DMS153 (cell line): ENCODE results near the gene FUT2.

Experiments
- DNase-seq: peaks from one replicate; lab custom pipeline; 2025; lab: John Stamatoyannopoulos, UW

The FUT2 gene

DNA sequence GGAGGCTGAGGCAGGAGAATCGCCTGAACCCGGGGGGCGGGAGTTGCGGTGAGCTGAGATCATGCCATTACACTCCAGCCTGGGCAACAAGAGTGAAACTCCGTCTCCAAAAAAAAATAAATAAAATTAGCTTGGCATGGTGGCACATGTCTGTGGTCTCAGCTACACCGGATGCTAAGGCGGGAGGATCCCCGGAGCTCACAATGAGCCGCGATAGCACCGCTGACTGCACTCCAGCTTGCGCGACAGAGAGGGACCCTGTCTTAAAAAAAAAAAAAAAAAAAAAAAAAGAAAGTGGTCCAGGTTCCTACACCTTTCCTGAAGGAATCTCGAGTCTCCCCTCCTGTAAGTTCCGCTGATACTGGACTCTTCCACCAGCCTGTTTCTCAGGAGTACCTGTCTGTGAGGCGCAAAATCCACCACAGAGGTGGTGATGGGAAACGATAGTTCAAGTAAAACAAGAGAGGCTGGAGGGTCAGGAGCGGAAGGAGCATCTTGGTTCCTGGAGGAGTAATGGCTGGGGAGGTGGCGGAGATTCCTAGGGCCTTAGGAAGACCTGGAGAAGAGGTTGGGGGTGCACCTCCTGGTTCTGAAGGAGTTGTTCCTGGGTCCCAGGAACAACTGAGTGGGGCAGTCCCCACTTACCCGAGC lies 56.2 kb downstream of the FUT2 start:
- no peak for DNase-seq

DNA sequence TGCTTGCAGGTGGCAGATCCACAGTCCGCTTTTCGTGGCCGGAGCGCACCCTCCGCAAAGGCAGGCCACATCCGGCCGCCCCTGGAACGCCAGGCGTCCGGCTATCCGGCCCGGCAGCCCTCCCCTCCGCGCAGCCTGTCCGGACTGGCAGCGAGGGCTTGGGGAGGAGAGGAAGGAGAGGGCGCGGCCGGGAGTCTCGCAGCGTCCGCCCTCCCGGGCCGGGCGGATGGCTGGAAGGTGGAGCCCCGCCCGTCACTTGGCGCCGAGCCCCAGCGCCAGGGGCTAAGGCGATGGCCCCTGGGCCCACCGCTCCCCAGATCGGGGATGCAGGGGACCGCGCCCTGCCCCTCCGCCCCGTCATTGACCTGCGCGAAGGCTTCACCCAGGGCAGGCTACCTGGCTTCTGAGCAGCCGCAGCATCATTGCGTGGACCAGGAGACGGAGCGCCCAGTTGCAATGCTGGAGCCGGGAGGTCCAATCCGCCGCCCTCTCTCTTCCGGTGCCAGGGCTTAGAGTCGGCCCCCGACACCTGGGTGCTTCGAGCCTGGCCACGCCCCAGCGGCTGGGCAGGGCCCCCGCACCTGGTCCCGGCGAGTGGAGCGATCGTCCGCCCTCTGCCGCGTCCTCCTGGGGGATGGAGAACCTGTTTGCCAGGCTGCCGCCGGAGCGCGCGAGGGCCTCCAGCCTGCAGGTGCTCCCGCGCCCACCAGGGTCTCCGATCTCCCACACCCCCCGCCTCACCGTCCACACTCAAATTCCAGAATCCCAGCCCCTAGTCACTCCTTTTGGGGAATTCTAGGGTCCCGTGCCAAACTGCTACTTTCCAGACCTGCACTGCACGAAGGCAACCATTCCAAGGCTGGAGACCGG lies 57.0 kb downstream of the FUT2 start, which contains the start of gene FUT1:
FUT1 (minus strand) TSS at position 146 of the 870 bp plus-strand sequence. CDS start 1,360 bp downstream, outside the sequence.
- DNase-seq: peak; percentile 95

DNA sequence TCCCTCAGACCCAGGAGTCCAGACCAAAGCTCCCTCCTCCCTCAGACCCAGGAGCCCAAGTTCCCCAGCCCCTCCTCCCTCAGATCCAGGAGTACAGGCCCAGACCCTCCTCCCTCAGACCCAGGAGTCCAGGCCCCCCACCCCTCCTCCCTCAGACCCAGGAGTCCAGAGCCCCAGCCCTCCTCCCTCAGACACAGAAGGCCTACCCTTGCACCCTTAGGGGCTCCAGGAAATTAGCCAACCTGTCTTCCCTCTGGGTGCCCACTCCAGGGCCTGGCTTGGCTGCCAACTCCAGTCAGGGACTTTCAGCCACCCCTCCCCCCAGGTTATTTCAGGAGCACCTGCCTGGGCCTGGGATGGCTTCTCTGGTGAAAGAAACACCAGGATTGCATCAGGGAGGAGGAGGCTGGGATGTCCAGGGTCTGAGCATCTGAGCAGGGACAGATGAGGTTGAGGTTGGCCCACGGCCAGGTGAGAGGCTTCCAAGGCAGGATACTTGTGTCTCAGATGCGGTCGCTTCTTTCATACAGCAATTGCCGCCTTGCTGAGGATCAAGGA lies 59.4 kb downstream of the FUT2 start, which contains the start of gene FGF21:
FGF21 (plus strand) TSS at position 441 of the 558 bp plus-strand sequence. CDS start 713 bp downstream, outside the sequence.
- DNase-seq: no peak
